GM12878 (cell line): ENCODE measurements around the gene TARBP2. TPM values are rescaled to one million over a fixed set of nuclear protein-coding genes. Genes with fewer than 3 reads are reported as not detected.

Experiments used
- ATAC-seq: fragments of 200-7000 bp; cut with Tn5 transposase; 3 replicates; pipeline ENCODE4 v1.9.1; 2020; ENCODE audit warnings: mild to moderate bottlenecking, moderate library complexity
- BruUV-seq: library from RNA; stranded (reverse); fragments of 400-500 nt; replicated peaks from 2 replicates; lab custom pipeline; 2021; lab: Mats Ljungman, UMichigan
- CTCF ChIA-PET: fragments of 300-600 bp; sonication (Branson Sonifier 250); formaldehyde crosslinking; extraction: SDS; loops from one replicate; lab custom pipeline; 2021; ENCODE audit warnings: inconsistent platforms; lab: Yijun Ruan, JAX
- POLR2A ChIA-PET: fragments of 350-600 bp; formaldehyde crosslinking; extraction: SDS; loops from one replicate; lab custom pipeline; 2021; ENCODE audit warnings: inconsistent platforms; lab: Charles Lee
- RAD21 ChIA-PET: fragments of 300-600 bp; sonication (Branson Sonifier 250); formaldehyde crosslinking; loops from one replicate; lab custom pipeline; 2023; ENCODE audit warnings: antibody characterized with exemption; ENCODE audit not compliant: unreplicated experiment; lab: Charles Lee
- SMC1A ChIA-PET: fragments of 300-600 bp; sonication (Branson Sonifier 250); formaldehyde crosslinking; loops from one replicate; lab custom pipeline; 2023; ENCODE audit not compliant: unreplicated experiment, uncharacterized antibody; lab: Charles Lee
- DNase-seq: peaks from one replicate; pipeline ENCODE4 v3.0.0-alpha.2; 2011; ENCODE audit warnings: low read depth, low spot score
- FAIRE-seq: peaks from 3 replicates; lab custom pipeline; 2011; peaks lifted over from hg19 to GRCh38; lab: Jason Lieb, UNC
- H2AFZ ChIP-seq: 2 replicates; pipeline ENCODE4 v1.6.0; 2011; ENCODE audit warnings: low read depth, low read length, control low read depth; ENCODE audit not compliant: control insufficient read depth
- H3K27ac ChIP-seq: 2 replicates; pipeline ENCODE4 v1.5.1; 2011; ENCODE audit warnings: control low read depth; ENCODE audit not compliant: control insufficient read depth, insufficient read depth
- H3K27me3 ChIP-seq, 2 experiments: replicated peaks in 1 of 2; 2 replicates each; pipeline versions ENCODE4 v1.6.0 to v1.6.1; 2011; ENCODE audit warnings: low read length in 1 of 2; ENCODE audit not compliant: control insufficient read depth in 2 of 2, insufficient read depth in 2 of 2
- H3K36me3 ChIP-seq, 2 experiments: 2 replicates each; pipeline ENCODE4 v1.5.1; 2011; ENCODE audit warnings: low read length in 1 of 2; ENCODE audit not compliant: control insufficient read depth in 2 of 2, insufficient read depth in 2 of 2
- H3K4me1 ChIP-seq: 2 replicates; pipeline ENCODE4 v1.6.1; 2011; ENCODE audit warnings: mild to moderate bottlenecking, low read length, moderate library complexity, mixed read lengths; ENCODE audit not compliant: control insufficient read depth, insufficient read depth
- H3K4me2 ChIP-seq: 2 replicates; pipeline ENCODE4 v1.6.0; 2011; ENCODE audit warnings: control low read depth; ENCODE audit not compliant: control insufficient read depth, insufficient read depth
- H3K4me3 ChIP-seq: fragments of 200-600 bp; sonication (generic); 2 replicates; pipeline ENCODE4 v1.5.1; 2016
- H3K79me2 ChIP-seq: 2 replicates; pipeline ENCODE4 v1.6.0; 2011; ENCODE audit warnings: low read length; ENCODE audit not compliant: control insufficient read depth, insufficient read depth
- H3K9ac ChIP-seq: 2 replicates; pipeline ENCODE4 v1.8.0; 2011; ENCODE audit warnings: low read length, control low read depth, mixed read lengths; ENCODE audit not compliant: control insufficient read depth, insufficient read depth
- H3K9me3 ChIP-seq: replicated peaks from 3 replicates; pipeline ENCODE4 v1.5.1; 2011; ENCODE audit warnings: mild to moderate bottlenecking, low read length; ENCODE audit not compliant: control insufficient read depth, insufficient read depth
- H4K20me1 ChIP-seq: 2 replicates; pipeline ENCODE4 v1.6.0; 2011; ENCODE audit not compliant: control insufficient read depth, insufficient read depth
- POLR2AphosphoS5 ChIP-seq: IDR thresholded peaks from 2 replicates; pipeline ENCODE4 v1.6.1; 2011; ENCODE audit warnings: mild to moderate bottlenecking, low read length, inconsistent platforms
- WGBS: methylation state at CpG from one replicate; pipeline ENCODE4 v1.1.6; 2016; ENCODE audit warnings: low lambda C conversion rate; ENCODE audit not compliant: insufficient replicate concordance, insufficient coverage; ENCODE audit errors: missing lambda C conversion rate; 5-methylcytosine and 5-hydroxymethylcytosine counted together
- in situ Hi-C: fragments of 300-500 bp; cut with MboI; formaldehyde crosslinking; loops from 9 replicates; pipeline ENCODE4 v1.14.3; 2018; ENCODE audit warnings: mixed read lengths
- intact Hi-C: fragments of 100-400 bp; cut with micrococcal nuclease; formaldehyde crosslinking; loops from one replicate; pipeline ENCODE4 v1.14.2; 2022; ENCODE audit not compliant: unreplicated experiment
- polyA plus RNA-seq, 11 experiments: library from polyadenylated mRNA; depleted of rRNA in 4 of 11; unstranded in 6 of 11; stranded (reverse) in 5 of 11; fragments of >200 nt; fragmentation: Nextera tagmentation in 4 of 11; fragmentation: Illumina TruSeq in 1 of 11; extraction: Ambion mirVana in 4 of 11; extraction: Trizol in 1 of 11; gene quantifications; 1 replicate in 1 of 11; 2 replicates in 10 of 11; pipeline versions ENCODE4 v1.2.1 to v1.2.3, GENCODE V29; 2011 to 2016; ENCODE audit warnings: inconsistent platforms in 2 of 11, missing spikeins in 2 of 11, low read depth in 1 of 11
- total RNA-seq, 4 experiments: library from RNA; depleted of rRNA in 3 of 4; stranded (reverse); fragments of >200 nt in 3 of 4; fragmentation: Illumina TruSeq in 1 of 4; extraction: Trizol in 1 of 4; gene quantifications; 2 replicates each; pipeline versions ENCODE4 v1.2.1 to v1.2.3, GENCODE V29; 2013 to 2021
- TF ChIP-seq, protein P1 (sequence below): fragments of 450-650 bp; formaldehyde crosslinking; IDR thresholded peaks from 2 replicates; pipeline ENCODE4 v1.5.0; 2022; ENCODE audit warnings: mild to moderate bottlenecking, missing genetic modification characterization
- TF ChIP-seq, protein P2 (sequence below): IDR thresholded peaks from 2 replicates; pipeline ENCODE4 v1.6.1; 2012; ENCODE audit warnings: low read length, inconsistent platforms
- TF ChIP-seq, protein P3 (sequence below): fragments of 450-650 bp; IDR thresholded peaks from 2 replicates; pipeline ENCODE4 v1.6.1; 2018; ENCODE audit warnings: mild to moderate bottlenecking, low read depth, moderate library complexity; ENCODE audit not compliant: partially characterized antibody
- TF ChIP-seq, protein P4 (sequence below): fragments of 450-650 bp; formaldehyde crosslinking; IDR thresholded peaks from 2 replicates; pipeline ENCODE4 v1.4.0; 2020; ENCODE audit warnings: mild to moderate bottlenecking, moderate library complexity

Gene TARBP2
- total and polyA plus RNA-seq, 10 of the 15 experiments (the other 5 are each of a cell fraction or from before 2014, with no cell fraction given), result 5.5 to 60.1 (median 36.8) TPM

DNA sequence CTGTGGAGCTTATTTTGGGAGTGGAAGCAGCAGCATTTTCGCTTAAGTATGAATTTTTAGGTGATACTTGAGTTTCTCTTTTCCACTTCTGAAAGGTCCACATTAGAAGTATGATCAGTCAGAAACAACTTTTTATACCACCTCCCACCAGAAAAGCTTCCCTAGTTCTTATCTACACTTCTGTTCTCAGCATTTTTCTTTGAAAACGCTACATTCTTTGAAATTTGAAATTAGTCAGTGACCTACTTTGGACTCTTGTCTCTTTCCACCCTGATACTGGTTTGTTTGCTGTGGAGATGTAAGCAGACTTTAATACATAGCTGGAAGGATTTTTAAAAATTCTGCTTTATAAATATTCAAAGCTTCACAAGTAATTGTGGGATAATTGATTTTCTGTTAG is 27.0 kb upstream of the TARBP2 start:
- in situ Hi-C loops, result loop anchor here (10.0 kb wide), 1 partner anchor 449 kb away; no protein-coding TSS in a partner anchor
- Histone ChIP-seq H2AFZ (no peak overlapping the region), H3K4me2 (no peak overlapping the region), H3K79me2 (peaks cover 3% of the 10 kb centered on the region; the same call in 1 of the 2 replicates), H3K9me3 (no peaks in the 10 kb centered on the region), H3K36me3 (peaks cover 24 to 60% of the 10 kb centered on the region in 2 experiments), H3K4me3 (no peak overlapping the region), H3K27me3 (no peaks in the 10 kb centered on the region), H3K27ac (no peak overlapping the region), H3K4me1 (0 out of 2 replicates have a peak, but pooled peaks cover 2% of the 10 kb centered on the region), H3K9ac (no peak overlapping the region), H4K20me1 (peaks cover 5% of the 10 kb centered on the region)
- BruUV-seq, result TSS peak; percentile 18
- 97% methylated on average over 2 of the region's 2 CpGs for WGBS
- POLR2A ChIA-PET, result interaction anchor here (0.5 to 2.2 kb wide), 6 partner anchors 16 to 225 kb away, joined by 3 to 9 read pairs (median 4); partner anchors contain the start of gene TARBP2
- TF ChIP-seq POLR2AphosphoS5, result no peak
- TF ChIP-seq, protein P1, sequence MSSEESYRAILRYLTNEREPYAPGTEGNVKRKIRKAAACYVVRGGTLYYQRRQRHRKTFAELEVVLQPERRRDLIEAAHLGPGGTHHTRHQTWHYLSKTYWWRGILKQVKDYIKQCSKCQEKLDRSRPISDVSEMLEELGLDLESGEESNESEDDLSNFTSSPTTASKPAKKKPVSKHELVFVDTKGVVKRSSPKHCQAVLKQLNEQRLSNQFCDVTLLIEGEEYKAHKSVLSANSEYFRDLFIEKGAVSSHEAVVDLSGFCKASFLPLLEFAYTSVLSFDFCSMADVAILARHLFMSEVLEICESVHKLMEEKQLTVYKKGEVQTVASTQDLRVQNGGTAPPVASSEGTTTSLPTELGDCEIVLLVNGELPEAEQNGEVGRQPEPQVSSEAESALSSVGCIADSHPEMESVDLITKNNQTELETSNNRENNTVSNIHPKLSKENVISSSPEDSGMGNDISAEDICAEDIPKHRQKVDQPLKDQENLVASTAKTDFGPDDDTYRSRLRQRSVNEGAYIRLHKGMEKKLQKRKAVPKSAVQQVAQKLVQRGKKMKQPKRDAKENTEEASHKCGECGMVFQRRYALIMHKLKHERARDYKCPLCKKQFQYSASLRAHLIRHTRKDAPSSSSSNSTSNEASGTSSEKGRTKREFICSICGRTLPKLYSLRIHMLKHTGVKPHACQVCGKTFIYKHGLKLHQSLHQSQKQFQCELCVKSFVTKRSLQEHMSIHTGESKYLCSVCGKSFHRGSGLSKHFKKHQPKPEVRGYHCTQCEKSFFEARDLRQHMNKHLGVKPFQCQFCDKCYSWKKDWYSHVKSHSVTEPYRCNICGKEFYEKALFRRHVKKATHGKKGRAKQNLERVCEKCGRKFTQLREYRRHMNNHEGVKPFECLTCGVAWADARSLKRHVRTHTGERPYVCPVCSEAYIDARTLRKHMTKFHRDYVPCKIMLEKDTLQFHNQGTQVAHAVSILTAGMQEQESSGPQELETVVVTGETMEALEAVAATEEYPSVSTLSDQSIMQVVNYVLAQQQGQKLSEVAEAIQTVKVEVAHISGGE (CRISPR knock-in tag), result no peak
- TF ChIP-seq, protein P2, sequence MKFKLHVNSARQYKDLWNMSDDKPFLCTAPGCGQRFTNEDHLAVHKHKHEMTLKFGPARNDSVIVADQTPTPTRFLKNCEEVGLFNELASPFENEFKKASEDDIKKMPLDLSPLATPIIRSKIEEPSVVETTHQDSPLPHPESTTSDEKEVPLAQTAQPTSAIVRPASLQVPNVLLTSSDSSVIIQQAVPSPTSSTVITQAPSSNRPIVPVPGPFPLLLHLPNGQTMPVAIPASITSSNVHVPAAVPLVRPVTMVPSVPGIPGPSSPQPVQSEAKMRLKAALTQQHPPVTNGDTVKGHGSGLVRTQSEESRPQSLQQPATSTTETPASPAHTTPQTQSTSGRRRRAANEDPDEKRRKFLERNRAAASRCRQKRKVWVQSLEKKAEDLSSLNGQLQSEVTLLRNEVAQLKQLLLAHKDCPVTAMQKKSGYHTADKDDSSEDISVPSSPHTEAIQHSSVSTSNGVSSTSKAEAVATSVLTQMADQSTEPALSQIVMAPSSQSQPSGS, result no peak
- TF ChIP-seq, protein P3, sequence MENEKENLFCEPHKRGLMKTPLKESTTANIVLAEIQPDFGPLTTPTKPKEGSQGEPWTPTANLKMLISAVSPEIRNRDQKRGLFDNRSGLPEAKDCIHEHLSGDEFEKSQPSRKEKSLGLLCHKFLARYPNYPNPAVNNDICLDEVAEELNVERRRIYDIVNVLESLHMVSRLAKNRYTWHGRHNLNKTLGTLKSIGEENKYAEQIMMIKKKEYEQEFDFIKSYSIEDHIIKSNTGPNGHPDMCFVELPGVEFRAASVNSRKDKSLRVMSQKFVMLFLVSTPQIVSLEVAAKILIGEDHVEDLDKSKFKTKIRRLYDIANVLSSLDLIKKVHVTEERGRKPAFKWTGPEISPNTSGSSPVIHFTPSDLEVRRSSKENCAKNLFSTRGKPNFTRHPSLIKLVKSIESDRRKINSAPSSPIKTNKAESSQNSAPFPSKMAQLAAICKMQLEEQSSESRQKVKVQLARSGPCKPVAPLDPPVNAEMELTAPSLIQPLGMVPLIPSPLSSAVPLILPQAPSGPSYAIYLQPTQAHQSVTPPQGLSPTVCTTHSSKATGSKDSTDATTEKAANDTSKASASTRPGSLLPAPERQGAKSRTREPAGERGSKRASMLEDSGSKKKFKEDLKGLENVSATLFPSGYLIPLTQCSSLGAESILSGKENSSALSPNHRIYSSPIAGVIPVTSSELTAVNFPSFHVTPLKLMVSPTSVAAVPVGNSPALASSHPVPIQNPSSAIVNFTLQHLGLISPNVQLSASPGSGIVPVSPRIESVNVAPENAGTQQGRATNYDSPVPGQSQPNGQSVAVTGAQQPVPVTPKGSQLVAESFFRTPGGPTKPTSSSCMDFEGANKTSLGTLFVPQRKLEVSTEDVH, result no peak
- TF ChIP-seq, protein P4, sequence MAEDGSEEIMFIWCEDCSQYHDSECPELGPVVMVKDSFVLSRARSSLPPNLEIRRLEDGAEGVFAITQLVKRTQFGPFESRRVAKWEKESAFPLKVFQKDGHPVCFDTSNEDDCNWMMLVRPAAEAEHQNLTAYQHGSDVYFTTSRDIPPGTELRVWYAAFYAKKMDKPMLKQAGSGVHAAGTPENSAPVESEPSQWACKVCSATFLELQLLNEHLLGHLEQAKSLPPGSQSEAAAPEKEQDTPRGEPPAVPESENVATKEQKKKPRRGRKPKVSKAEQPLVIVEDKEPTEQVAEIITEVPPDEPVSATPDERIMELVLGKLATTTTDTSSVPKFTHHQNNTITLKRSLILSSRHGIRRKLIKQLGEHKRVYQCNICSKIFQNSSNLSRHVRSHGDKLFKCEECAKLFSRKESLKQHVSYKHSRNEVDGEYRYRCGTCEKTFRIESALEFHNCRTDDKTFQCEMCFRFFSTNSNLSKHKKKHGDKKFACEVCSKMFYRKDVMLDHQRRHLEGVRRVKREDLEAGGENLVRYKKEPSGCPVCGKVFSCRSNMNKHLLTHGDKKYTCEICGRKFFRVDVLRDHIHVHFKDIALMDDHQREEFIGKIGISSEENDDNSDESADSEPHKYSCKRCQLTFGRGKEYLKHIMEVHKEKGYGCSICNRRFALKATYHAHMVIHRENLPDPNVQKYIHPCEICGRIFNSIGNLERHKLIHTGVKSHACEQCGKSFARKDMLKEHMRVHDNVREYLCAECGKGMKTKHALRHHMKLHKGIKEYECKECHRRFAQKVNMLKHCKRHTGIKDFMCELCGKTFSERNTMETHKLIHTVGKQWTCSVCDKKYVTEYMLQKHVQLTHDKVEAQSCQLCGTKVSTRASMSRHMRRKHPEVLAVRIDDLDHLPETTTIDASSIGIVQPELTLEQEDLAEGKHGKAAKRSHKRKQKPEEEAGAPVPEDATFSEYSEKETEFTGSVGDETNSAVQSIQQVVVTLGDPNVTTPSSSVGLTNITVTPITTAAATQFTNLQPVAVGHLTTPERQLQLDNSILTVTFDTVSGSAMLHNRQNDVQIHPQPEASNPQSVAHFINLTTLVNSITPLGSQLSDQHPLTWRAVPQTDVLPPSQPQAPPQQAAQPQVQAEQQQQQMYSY (CRISPR knock-in tag), result no peak
- RAD21 ChIA-PET, result interaction anchor here (0.9 to 1.1 kb wide), 3 partner anchors 27 to 94 kb away, joined by 3 to 4 read pairs (median 3); partner anchors contain the start of genes SP1 and TARBP2
- intact Hi-C loops, result no loop called here
- FAIRE-seq (no peak), DNase-seq (no peak), ATAC-seq (no peak)
- SMC1A ChIA-PET, result interaction anchor here (1.6 to 6.5 kb wide), 5 partner anchors 8 to 121 kb away, joined by 4 to 32 read pairs (median 6); partner anchors contain the start of genes NPFF and TARBP2
- CTCF ChIA-PET, result interaction anchor here (0.6 to 4.4 kb wide), 9 partner anchors 8 to 121 kb away, joined by 3 to 30 read pairs (median 5); partner anchors contain the start of gene NPFF
